ENCODE data around the gene SH3PXD2B.
A peak's percentile ranks its signal among the peaks of the same experiment; 100 is the strongest.
"Not testable (repeated sequence)": the region's sequence is repeated elsewhere in the genome, so short reads cannot be mapped to it uniquely, and the experiment has no call there.

Gene SH3PXD2B

DNA sequence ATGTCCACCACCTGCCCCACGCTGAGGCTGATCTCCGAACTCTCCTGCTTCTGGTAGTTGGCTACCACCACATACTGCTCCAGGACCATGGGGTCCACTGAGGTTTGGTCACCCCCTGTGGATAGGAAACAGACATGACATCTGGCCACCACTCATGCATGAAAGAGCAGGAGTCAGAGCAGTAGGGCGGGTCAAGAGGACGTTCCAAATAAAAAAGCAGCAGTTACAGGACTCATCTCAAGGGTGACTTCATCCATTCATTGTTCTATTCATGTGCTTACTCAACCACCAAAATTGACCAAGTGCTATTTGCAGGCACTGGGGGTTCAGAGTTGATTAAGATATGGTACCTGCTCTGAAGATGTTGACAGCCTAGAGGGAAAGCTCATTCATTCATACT lies 91.6 kb downstream of the SH3PXD2B start:
- no peak for DNase-seq

DNA sequence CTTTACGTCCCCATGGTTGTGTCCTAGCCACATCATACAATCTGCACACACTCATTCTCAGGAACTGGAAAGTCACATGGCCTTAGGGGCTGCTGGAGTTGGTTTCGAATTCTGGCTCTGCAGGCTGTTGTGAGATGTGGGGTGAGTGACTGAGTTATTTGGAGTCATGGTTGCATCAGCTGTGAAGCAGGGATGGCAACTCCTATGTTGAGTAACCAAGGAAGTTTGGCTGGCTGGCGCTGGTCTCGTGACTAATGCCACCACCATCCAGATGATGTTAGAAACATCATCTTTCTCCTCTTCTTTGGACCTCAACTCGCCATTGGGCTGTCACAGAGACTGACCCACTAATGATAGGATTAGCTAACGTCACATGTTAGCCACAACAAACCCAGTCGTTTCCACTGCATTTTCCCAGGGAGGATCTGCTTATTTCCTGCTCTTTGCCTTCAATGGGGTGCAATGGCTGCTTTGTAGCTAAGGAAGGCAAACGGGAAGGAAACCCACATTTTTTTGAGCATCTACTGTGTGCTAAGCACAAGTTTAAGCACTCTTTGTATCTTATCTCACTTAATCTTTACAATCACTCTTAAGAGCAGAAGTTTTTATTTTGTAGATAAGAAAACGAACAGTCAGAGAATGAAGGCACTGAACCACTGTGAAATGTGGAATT lies 92.6 kb downstream of the SH3PXD2B start:
- DNase-seq, result peak; percentile 99

DNA sequence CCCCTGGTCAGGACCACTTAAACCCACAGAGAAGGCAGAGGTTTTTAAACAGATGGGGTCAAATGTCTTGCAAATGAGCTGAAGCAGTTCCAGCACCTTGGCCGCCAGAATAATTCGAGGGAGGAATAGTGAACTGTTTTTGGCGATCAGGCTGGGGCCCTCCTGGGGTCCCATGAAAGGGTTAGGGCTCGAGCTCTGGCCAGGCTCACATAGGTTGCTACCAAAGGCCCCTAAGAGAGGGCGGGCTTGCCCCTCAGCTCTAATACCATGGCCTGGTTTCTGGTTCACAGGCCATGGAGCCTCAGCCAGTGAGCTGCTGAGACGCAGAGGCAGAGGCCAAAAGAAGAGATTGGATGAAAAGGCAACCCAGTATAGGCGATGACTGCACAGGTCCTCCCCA lies 96.0 kb downstream of the SH3PXD2B start:
- DNase-seq, result no peak

DNA sequence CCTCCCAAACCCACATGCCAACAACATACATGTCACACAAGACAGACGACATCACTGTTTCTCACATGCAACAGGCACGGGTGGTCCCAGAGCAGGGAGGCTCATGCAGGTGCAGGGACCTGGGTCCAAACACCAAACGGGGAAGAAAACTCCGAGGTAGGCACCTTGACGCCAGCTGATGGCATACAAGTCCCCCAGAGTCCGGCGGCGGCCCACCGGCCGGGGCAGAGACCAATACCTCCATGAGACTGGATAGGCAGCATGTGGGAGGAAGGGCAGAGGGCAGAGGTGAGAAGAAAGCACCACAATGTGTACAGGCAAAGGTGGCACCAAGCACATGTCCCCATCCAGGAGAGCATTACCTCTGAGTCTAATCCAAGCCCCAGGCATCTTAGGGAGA lies 97.8 kb downstream of the SH3PXD2B start:
- no peak for DNase-seq

DNA sequence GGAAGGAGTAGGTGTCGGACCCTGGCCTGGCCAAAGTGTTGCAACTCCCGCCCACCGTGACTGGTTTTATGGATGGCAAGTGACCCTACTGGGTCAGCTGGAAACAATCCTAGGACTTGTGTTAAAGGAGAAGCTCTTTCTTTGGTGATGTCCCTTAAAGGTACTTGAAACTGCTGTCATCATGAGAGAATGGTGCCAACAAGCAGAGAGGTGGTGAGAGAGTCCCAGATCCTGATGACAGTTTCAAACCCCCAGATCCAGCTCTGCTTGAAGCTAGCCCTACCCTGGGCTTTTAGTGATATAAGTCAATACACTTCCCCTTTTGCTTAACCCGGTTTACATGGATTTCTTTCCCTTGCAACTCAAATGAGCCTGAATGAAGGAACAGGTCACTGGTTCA lies 98.3 kb downstream of the SH3PXD2B start:
- no peak for DNase-seq

DNA sequence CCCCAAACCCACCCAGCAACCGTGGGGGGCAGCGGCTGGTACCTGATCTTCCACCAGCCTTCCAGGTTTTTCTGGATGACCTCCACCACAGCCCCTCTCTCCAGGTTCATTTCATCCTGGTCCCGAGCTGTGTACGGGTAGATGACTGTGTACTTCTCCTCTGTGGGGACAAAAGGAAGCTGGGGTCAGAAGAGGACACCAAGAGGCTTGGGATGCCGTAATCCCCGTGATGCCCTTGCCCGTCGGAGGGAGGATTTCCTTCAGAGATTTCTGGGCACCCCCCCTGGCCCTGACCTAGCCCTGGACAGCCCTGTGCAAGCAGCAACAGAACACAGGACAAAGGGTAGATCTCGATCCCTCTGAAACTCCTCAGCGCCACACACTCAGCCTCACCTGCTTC lies 100.5 kb downstream of the SH3PXD2B start:
- no peak for DNase-seq

DNA sequence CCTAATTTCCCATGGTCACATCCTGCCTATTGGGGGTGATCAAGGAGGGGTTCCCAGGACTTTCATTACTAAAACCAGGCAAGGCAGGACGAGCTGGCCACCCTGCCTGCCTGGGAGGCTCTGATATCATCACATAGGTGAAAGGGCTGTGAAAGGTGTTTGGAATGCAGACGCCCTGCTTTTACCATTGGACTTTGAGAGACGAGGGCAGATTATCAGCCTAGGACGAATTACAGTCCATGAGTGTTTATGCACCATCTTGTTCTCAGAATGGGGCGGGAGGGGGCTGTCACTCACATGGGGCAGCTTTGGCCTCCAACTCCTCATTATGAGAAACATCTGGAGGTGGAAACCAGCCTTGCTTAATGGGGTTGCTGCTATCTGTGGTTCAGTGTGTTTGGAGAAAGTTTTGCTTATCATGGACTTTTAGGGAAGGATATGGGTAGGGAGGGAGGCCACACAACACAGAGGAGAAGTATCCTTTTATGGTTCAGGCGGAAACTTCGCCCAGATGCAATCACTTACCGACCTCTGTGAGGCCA lies 101.0 kb downstream of the SH3PXD2B start:
- no peak for DNase-seq

DNA sequence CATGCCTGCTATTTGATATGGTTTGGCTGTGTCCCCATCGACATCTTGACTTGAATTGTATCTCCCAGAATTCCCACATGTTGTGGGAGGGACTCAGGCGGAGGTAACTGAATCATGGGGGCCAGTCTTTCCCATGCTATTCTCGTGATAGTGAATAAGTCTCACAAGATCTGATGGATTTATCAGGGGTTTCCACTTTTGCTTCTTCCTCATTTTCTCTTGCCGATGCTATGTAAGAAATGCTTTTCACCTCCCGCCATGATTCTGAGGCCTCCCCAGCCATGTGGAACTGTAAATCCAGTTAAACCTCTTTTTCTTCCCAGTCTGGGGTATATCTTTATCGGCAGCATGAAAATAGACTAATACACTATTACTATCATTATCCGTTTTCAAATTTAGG lies 101.8 kb downstream of the SH3PXD2B start:
- DNase-seq, result not testable (repeated sequence)

DNA sequence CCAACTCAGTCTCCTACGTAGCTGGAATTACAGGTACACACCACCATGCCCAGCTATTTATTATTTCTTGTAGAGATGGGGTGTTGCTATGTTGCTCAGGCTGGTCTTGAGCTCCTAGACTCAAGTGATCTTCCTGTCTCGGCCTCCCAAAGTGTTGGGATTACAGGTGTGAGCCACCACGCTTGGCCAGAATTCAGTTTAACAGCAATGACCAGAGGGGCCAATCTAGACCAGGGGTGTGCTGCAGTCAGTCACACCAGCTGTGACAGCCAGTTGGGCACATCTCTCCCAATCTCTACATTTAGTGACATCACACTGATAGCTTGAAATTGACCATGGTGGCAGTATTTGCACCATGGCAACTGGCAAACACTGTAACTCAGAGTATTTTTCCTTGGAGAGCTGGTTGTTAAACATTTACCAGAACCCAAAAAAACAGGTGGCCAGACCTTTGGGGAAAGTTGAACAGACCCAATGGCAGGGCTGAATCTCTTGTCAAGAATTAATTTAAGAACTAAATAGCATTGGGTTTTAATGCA lies 103.0 kb downstream of the SH3PXD2B start:
- DNase-seq, result no peak

DNA sequence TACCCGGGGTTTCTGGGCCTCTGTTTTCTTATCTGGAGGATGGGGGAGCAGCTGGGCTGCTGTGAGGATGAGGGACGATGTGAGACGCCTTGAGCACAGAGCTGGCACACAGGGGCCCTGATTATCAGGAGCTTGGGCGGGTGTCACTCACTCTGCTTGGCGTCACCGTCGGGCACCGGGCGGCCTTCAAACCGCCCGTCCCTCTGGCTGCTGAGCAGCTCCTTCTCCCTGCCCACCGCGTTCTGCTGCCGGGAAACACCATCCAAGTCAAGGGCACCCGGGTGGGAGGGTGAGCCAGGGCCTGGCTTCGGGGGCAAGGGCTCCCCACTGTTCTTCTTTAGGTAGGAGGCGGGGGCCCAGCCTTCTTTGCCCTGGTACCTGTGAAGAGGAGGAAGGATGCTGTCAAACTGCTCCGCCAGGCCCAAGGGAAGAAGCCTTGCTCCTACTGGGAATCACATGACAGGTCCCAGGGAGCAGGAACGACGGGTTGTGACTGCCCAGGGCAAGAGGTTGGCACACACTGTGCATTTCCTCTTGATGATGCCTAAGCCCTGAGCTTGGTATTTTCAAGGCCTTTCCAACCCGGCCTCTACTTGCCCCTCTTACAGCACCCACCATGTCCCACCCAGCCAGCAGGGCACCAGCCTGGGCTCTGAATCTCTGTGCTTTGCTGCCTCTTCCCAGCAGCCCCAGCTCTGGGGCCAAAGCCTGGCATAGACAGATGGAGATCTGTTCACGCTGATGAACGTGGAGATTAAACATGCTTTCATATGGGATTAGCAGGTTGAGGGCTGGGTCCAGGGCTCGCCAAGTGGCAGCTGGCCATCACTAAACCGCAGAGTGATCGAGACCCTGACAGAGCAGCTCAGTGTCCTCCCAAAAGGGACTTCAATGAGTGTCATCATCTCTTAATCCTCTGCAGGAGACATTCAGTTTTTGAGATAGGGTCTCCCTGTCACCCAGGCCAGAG lies 103.8 kb downstream of the SH3PXD2B start:
- no peak for DNase-seq

DNA sequence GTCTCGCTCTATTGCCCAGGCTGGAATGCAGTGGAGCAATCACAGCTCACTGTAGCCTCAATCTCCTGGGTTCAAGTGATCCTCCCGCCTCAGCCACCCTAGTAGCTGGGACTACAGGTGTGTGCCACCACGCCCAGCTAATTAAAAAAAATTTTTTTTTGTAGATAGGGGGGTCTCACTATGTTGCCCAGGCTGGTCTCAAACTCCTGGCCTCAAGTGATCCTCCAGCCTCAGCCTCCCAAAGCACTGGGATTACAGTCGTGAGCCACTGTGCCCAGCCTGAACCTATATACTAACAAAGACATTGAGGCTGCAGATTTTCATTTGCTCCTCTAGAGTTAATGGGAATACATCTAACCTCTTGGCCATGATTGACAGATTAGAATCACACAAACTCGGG lies 105.6 kb downstream of the SH3PXD2B start:
- not testable (repeated sequence) for DNase-seq

DNA sequence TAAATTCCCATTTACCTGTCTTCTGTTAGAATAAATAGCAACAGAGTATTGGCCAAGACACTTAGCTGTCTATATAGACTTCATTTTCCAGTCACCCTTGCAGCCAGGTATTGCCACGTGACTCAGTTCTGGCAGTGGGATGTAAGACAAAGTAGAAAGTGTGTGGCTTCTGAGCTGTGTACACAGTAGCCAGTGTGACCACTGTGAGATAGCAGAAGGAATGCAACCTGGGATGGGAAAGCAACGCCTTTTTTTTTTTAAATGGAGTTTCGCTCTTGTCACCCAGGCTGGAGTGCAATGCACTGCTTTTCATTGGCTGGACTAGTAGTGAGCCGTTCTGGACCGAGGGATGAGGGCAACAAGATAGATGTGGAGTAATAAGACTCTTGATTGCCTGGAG lies 106.2 kb downstream of the SH3PXD2B start:
- DNase-seq, result no peak

DNA sequence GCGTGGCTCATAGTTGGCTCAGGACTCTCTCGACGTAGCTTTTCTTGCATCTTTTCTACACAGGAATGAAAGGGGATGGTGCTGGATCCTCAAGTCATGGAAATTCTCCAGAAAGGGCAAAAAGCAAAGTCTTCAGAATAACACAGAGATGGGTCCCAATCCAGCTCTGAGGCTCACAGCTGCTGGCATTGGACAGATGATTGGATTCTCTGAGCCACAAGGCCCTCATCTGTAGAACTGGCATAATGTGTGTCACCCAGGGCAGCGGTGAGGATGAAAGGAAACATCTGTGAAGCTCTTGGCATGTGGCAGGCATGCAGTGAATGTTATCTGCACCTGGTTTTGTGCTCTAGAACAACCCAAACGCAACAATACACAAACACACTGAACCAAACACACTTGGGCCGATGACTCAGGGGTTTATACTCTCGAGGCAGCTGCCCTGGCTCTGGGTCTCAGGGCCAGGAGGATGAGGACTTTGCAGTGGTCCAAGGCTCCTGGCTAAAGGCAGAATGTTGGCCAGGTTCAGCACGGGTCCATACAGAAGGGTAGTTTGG lies 106.8 kb downstream of the SH3PXD2B start:
- DNase-seq, result no peak

DNA sequence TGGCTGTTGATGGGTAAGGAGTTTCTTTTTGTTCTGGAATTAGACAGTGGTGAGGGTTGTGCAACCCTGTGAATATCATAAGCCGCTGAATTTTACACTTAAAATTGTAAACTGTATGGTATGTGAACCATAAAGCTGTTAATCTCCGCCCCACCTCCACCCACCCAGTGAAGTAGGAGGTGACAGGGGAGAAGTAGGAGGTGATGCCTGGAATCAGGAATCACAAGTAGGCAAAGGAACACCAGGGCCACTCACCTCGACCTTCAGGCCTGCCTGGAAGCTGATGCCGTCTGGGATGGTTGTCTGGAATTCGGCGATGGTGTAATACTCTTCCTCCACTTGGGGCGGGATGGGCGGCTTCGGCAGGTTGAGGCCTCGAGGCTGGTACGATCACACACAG lies 108.4 kb downstream of the SH3PXD2B start:
- no peak for DNase-seq

DNA sequence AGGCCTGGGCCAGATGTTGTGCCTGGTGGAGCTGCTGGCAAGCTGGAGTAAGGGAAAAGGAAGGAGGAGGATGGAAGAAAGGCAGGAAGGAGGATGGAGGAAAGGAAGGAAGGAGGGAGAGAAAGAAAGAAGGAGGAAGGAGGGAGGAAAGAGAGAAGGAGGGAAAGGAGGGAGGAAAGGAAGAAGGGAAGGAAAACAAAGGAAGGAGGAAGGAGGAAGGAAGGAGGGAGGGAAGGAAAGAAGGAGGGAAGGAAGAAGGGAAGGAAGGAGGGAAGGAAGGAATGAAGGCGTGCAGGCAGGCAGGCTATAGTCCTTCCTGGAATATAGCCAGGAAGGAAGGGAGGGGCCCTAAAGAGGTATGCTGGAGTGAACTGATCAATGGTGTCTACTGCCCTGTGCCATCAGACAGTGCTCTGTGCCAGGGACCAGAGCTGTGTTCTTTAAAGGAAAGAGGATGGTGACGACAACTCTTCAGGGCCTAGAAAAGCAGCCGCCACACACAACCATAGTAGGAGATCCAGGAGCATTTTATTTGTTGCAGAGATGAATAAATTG lies 109.4 kb downstream of the SH3PXD2B start:
- DNase-seq, result no peak

DNA sequence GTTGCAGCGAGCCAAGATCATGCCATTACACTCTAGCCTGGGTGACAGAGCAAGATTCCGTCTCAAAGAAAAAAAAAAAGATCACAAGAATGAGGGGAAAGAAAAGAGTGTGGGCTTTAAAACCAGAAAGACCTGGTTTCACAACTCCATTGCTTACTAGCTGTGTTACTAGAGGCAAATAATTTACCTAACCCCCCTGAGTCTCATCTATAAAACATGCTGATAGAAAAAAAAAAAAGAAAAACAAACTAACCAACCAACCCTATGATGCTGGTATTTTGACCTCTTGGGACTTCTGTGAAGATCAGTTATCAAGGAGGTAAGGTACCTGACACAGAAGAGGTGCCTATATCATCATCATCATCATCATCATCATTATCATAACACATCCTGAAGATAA lies 110.6 kb downstream of the SH3PXD2B start:
- DNase-seq, result no peak

DNA sequence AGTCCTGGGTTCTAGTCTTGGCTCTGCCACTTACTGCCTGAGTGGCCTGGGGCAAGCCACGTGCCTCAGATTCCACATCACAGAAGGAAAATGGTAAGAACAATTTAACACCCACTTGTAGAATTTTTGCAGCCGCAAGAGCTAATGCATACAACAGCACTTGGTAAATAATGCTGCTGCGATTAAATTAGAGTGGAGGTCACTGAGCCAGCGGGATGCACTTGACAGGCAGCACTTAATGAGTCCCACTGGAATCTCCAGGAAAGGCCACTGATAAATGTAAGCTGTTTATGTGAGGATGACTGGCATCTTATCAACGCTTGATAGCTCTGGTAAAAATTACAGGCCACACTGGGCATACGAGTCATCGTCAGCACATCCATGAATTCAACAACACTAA lies 111.4 kb downstream of the SH3PXD2B start:
- no peak for DNase-seq

DNA sequence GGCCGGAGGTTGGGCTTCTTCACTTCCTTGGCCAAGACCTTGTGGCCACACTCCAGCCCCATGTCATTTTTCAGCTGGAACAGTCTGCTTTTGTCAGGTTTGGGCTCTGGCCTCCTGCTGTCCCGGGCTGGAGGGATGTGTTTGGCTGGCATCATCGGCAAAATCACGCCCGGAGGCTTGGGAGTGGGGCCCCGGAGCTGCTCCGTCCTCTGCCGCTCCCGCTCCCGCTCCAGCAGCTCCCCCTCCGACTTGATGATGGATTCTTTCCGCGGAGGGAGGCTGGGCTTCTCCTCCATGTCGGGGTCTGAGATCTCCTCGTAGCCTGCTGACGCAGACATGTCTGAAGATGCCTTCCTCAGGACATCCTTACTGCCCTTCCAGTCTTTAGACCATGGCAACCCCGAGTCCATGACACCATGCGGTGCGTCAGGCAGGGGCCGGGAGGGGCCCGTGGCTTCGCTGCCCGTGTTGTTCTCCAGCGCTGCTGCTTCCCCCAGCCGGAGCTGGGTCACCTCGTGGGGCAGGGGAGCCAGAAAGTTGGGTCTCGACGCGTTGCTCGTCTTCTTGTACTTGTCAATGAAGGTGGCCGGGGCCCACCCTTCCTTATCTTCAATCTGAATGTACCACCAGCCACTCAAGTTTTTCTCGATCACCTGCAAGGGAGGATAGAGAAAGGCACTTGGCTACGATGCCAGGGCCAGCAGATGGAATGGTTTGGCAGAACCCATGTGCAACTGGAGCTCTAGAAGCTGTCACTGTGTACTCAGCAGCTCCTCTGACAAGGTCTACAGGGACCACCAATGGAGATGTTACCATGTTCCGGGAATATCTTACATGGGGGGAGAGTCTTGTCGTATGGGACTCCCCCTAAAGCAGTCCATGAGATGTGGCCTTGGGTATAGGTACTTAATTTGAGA lies 114.8 kb downstream of the SH3PXD2B start:
- DNase-seq, result no peak

DNA sequence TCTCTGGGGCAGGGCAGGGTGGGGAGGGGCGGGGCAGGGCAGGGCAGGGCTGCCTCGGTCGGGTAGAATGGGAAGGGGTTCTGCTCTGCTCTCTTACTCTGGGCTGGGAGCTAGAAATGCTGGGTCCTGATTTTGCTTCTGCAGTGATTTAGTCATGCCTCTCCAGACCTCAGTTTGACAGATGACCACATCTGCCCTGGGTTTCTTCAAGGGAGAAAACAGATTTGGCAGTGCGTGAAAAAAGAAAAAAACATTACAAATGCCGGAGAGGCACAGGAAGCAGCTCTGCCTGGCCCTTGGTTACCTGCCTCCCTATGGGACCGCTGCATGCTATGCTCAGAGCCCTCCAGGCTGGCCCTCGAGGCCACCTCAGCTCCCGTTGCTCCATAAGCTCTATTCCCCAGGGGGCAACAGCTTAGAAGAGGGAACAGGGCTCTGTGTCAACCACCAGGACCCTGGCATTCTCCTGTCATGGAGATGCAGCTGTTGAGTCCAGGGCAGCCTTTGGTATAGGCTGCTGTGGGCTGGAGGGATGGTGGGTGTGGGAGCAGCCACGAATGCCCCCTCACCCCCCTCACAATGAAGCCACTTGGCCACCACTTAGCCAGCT lies 117.5 kb downstream of the SH3PXD2B start:
- no peak for DNase-seq

DNA sequence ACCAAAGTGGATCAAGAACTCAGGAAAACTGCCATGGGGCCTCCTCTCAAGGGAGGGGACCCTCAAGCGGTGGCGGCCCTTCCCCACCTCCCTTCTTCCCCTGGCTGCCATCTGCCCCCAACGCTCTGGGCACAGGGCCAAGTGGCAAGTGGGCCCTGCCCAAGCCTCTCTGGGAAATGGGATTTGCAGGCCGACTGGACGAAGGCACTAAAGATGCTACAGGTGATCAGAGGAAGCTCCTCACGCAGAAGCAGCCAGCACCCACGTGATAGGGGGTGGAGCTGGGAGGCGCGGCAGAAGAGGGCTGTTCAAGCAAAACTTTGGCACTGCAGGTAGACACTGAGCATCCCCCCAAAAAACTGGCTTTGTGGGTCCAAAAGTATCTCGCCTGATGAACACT lies 118.1 kb downstream of the SH3PXD2B start:
- no peak for DNase-seq

DNA sequence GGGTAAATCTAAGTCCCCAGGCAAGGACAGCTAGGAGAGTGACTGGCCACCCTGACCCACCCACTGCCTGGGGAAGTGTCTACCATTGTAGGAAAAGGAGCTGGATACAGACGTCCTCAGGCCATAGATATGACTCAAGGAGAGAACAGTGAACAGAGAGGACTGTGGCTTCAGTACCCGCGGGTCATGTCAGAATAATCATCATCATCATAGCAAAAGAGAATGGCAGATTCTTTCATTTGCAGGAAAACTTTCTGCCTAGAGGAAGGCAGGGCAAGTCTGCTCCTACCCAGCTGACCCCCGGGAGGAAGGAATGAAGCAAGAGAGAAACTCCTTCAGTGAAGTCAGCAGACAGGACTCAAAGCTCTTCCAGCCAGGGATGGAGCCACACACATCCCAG lies 118.6 kb downstream of the SH3PXD2B start:
- no peak for DNase-seq

DNA sequence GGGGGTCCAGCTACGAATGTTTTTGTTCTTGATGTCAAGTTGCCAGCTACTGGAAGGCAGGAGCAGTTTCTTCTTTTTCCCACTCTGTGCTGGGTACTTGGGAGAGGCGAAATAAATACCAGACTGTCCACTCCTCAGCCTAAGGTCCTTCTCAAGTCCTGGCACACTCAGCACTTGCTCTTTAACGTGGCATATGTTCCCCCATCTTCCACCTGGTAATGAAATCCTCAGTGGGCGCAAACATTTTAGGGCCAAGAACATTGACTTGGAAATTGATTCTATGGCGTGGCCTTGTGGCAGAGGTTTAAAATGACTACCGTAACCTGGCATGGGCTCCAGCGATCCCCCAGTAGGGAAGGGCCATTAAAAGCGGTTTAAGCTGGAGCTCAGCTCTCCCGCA lies 119.7 kb downstream of the SH3PXD2B start:
- DNase-seq, result no peak
